GM12865 (cell line): Measurements from ENCODE around the gene DYRK4.
A peak's percentile ranks its signal among the peaks of the same experiment; 100 is the strongest.

Experiments
- DNase-seq: peaks from one replicate; pipeline ENCODE4 v3.0.0; 2010; ENCODE audit warnings: low read depth
- H3K4me3 ChIP-seq: 2 replicates; pipeline ENCODE4 v1.5.1; 2011; ENCODE audit warnings: mild to moderate bottlenecking, low read depth, low read length, control low read depth
- CTCF ChIP-seq: IDR thresholded peaks from 2 replicates; pipeline ENCODE4 v1.5.1; 2011; ENCODE audit warnings: low read length, control low read depth, low read depth, inconsistent platforms; ENCODE audit not compliant: insufficient read depth; ENCODE audit errors: missing control alignments

The DYRK4 gene

GRCh38 chr12:4535092-4535491 lies 26.9 kb upstream of the DYRK4 start:
- no peak overlapping the region for H3K4me3 ChIP-seq
- DNase-seq, result peak; percentile 78
- TF ChIP-seq CTCF, result no peak

- TF ChIP-seq CTCF, result no peak
- H3K4me3 ChIP-seq, result no peak overlapping the region
- DNase-seq, result peak; percentile 46
These were observed 26.1 kb upstream of the DYRK4 start for GRCh38 chr12:4535871-4536270.

- peak within 1 kb of the TSS; percentile 70 for H3K4me3 ChIP-seq
- no peak for TF ChIP-seq CTCF
- peak; percentile 99 for DNase-seq
These were observed 23.5 kb upstream of the DYRK4 start, which contains the start of gene RAD51AP1 for GRCh38 chr12:4538207-4539160. TSS of gene RAD51AP1 (plus strand) at chr12:4538890. CDS start at chr12:4538940, 50 bp downstream.

GRCh38 chr12:4539167-4539870 lies 22.7 kb upstream of the DYRK4 start:
- no peak for TF ChIP-seq CTCF
- H3K4me3 ChIP-seq, result peak overlapping the region; percentile 70
- DNase-seq, result no peak

- H3K4me3 ChIP-seq, result peak overlapping the region; percentile 70
- no peak for TF ChIP-seq CTCF
- peak; percentile 14 for DNase-seq
These were observed 21.8 kb upstream of the DYRK4 start for GRCh38 chr12:4540170-4540569.

- H3K4me3 ChIP-seq, result peak overlapping the region; percentile 70; the same call in 1 of the 2 replicates
- DNase-seq, result no peak
- no peak for TF ChIP-seq CTCF
These were observed 21.4 kb upstream of the DYRK4 start for GRCh38 chr12:4540638-4541037.
